Body of pancreas (tissue), 4 donors: ENCODE data around the gene HELZ. TPM values are rescaled to one million over a fixed set of nuclear protein-coding genes. Genes with fewer than 3 reads are reported as not detected.
"Not testable (repeated sequence)": the region's sequence is repeated elsewhere in the genome, so short reads cannot be mapped to it uniquely, and the experiment has no call there.

Source experiments
- ATAC-seq: fragments of 150-250 bp; one replicate; pipeline ENCODE4 v1.9.1; 2016
- DNase-seq, 4 donors: peaks; one replicate each; pipeline ENCODE4 v3.0.0-alpha.2; 2019
- H3K27ac ChIP-seq, 4 donors: fragments of 200-600 bp; sonication (generic); 1 replicate in 3 of 4; 2 replicates in 1 of 4; pipeline versions ENCODE4 v1.5.1 to v1.6.1; 2016 to 2019; ENCODE audit warnings: mild to moderate bottlenecking in 1 of 4, mixed read lengths in 1 of 4, moderate library complexity in 1 of 4
- H3K27me3 ChIP-seq, 2 donors: fragments of 200-600 bp; sonication (generic); one replicate each; pipeline ENCODE4 v1.6.0; 2016; ENCODE audit warnings: mild to moderate bottlenecking in 1 of 2
- H3K36me3 ChIP-seq, 2 donors: fragments of 200-600 bp; sonication (generic); replicated peaks in 1 of 2; 2 replicates each; pipeline ENCODE4 v1.5.1; 2016; ENCODE audit warnings: low read depth in 2 of 2; ENCODE audit not compliant: insufficient read depth in 1 of 2
- H3K4me1 ChIP-seq: fragments of 200-600 bp; sonication (generic); one replicate; pipeline ENCODE4 v1.6.0; 2016
- H3K4me3 ChIP-seq, 2 donors: fragments of 200-600 bp; sonication (generic); 1 replicate in 1 of 2; 2 replicates in 1 of 2; pipeline ENCODE4 v1.5.1; 2016 to 2019
- H3K9me3 ChIP-seq, 3 donors: fragments of 200-600 bp; sonication (generic); 1 replicate in 2 of 3; 2 replicates in 1 of 3; pipeline ENCODE4 v1.5.1; 2016
- POLR2A ChIP-seq, 3 donors: fragments of 450-650 bp; IDR thresholded peaks; one replicate each; pipeline ENCODE4 v1.6.1; 2016; ENCODE audit warnings: antibody characterized with exemption in 3 of 3, mild to moderate bottlenecking in 2 of 3
- WGBS, 2 donors: methylation state at CpG; one replicate each; pipeline ENCODE4 v1.1.5; 2017; 5-methylcytosine and 5-hydroxymethylcytosine counted together
- intact Hi-C: fragments of 100-400 bp; cut with DNase I; formaldehyde crosslinking; loops from one replicate; pipeline ENCODE4 v1.15.1; 2023
- total RNA-seq, 2 donors: library from RNA; depleted of rRNA; stranded (reverse); fragments of >200 nt; gene quantifications; one replicate each; pipeline ENCODE4 v1.1.0, GENCODE V29; 2016
- TF ChIP-seq, protein P1 (sequence below), 7 experiments: fragments of 450-650 bp in 4 of 7; fragments of 200-600 bp in 3 of 7; sonication (generic) in 3 of 7; IDR thresholded peaks; one replicate each; pipeline ENCODE4 v1.5.1; 2016 to 2019; ENCODE audit warnings: antibody characterized with exemption in 7 of 7

Gene HELZ
- total RNA-seq, 2 donors from 2014 or later: 21.0 to 34.6 TPM

- Histone ChIP-seq H3K4me1 (no peaks in the 10 kb centered on the region), H3K9me3 (no peaks in the 10 kb centered on the region), H3K27ac (no peak overlapping the region), H3K36me3 (no peaks in the 10 kb centered on the region), H3K27me3 (no peaks in the 10 kb centered on the region), H3K4me3 (no peak overlapping the region)
- intact Hi-C loops: no loop called here
- no peak for TF ChIP-seq POLR2A (IDR thresholded peaks at IDR 0.05)
- TF ChIP-seq, protein P1, sequence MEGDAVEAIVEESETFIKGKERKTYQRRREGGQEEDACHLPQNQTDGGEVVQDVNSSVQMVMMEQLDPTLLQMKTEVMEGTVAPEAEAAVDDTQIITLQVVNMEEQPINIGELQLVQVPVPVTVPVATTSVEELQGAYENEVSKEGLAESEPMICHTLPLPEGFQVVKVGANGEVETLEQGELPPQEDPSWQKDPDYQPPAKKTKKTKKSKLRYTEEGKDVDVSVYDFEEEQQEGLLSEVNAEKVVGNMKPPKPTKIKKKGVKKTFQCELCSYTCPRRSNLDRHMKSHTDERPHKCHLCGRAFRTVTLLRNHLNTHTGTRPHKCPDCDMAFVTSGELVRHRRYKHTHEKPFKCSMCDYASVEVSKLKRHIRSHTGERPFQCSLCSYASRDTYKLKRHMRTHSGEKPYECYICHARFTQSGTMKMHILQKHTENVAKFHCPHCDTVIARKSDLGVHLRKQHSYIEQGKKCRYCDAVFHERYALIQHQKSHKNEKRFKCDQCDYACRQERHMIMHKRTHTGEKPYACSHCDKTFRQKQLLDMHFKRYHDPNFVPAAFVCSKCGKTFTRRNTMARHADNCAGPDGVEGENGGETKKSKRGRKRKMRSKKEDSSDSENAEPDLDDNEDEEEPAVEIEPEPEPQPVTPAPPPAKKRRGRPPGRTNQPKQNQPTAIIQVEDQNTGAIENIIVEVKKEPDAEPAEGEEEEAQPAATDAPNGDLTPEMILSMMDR (IDR thresholded peaks at IDR 0.05): no peak
- 69 to 72% methylated on average over 5 of the region's 5 CpGs for WGBS, 2 donors
- no peak for DNase-seq
- no peak for ATAC-seq
Observed at GRCh38 chr17:67274466-67274865, 29.5 kb upstream of the HELZ start.

- DNase-seq (no peak), ATAC-seq (no peak)
- Histone ChIP-seq H3K36me3 (no peaks in the 10 kb centered on the region), H3K4me1 (no peaks in the 10 kb centered on the region), H3K27ac (no peak overlapping the region), H3K4me3 (no peak overlapping the region), H3K9me3 (no peaks in the 10 kb centered on the region), H3K27me3 (no peaks in the 10 kb centered on the region)
- TF ChIP-seq POLR2A (IDR thresholded peaks at IDR 0.05): no peak
- TF ChIP-seq, protein P1 (IDR thresholded peaks at IDR 0.05): no peak
- WGBS, 2 donors: 92 to 94% methylated on average over 2 of the region's 2 CpGs
- intact Hi-C loops: no loop called here
Observed at GRCh38 chr17:67273900-67274299, 28.9 kb upstream of the HELZ start.

GRCh38 chr17:67272312-67273047, 27.5 kb upstream of the HELZ start:
- Histone ChIP-seq H3K27me3 (no peaks in the 10 kb centered on the region), H3K4me3 (no peak overlapping the region), H3K27ac (no peak overlapping the region), H3K9me3 (no peaks in the 10 kb centered on the region), H3K36me3 (no peaks in the 10 kb centered on the region), H3K4me1 (no peaks in the 10 kb centered on the region)
- ATAC-seq (no peak), DNase-seq (no peak)
- no peak for TF ChIP-seq POLR2A (IDR thresholded peaks at IDR 0.05)
- TF ChIP-seq, protein P1 (IDR thresholded peaks at IDR 0.05): no peak
- intact Hi-C loops: no loop called here
- WGBS, 2 donors: 77 to 82% methylated on average over 6 to 13 of the region's 13 CpGs

- H3K27me3 ChIP-seq, H3K4me1 ChIP-seq, H3K36me3 ChIP-seq, DNase-seq, H3K27ac ChIP-seq, H3K9me3 ChIP-seq, ATAC-seq, intact Hi-C loops, H3K4me3 ChIP-seq: not testable (repeated sequence)
- 78 to 100% methylated on average over 2 of the region's 2 CpGs for WGBS, 2 donors
Observed at GRCh38 chr17:67271187-67271586, 26.2 kb upstream of the HELZ start.

DNA sequence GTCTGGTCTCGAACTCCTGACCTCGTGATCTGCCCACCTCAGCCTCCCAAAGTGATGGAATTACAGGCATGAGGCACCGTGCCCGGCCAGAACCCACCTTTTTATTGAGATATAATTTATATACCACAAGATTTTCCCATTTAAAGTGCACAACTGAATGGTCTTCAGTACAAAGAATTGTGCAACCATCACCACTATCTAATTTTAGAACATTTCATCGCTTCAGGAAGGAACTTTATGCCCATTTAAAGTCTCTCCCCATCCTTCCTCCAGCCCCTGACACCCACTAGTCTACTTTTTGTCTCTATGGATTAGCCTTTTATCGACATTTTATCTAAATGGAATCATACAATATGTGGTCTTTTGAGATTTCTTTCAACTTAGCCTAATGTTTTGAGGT, 25.4 kb upstream of the HELZ start:
- DNase-seq (no peak), ATAC-seq (no peak)
- H3K36me3 ChIP-seq: no peaks in the 10 kb centered on the region
- H3K4me3 ChIP-seq: no peak overlapping the region
- WGBS, 2 donors: 64 to 87% methylated on average over 6 of the region's 6 CpGs
- no peaks in the 10 kb centered on the region for H3K9me3 ChIP-seq
- intact Hi-C loops: no loop called here
- no peak overlapping the region for H3K27ac ChIP-seq
- H3K27me3 ChIP-seq: no peaks in the 10 kb centered on the region
- H3K4me1 ChIP-seq: peaks cover 5% of the 10 kb centered on the region
- no peak for TF ChIP-seq POLR2A (IDR thresholded peaks at IDR 0.05)
- TF ChIP-seq, protein P1 (IDR thresholded peaks at IDR 0.05): no peak
